Prostate gland (tissue), 2 donors: ENCODE measurements around the gene ZNF513. TPM values are rescaled to one million over a fixed set of nuclear protein-coding genes. Genes with fewer than 3 reads are reported as not detected.

Experiments
- DNase-seq: peaks from one replicate; pipeline ENCODE4 v3.0.0-alpha.2; 2019; ENCODE audit warnings: low spot score
- H3K27ac ChIP-seq, 2 donors: fragments of 200-600 bp; sonication (generic); 2 replicates each; pipeline ENCODE4 v1.5.1; 2017 to 2019
- H3K27me3 ChIP-seq: fragments of 200-600 bp; sonication (generic); replicated peaks from 2 replicates; pipeline ENCODE4 v1.5.1; 2019; ENCODE audit not compliant: insufficient read depth
- H3K36me3 ChIP-seq, 2 donors: fragments of 200-600 bp; sonication (generic); 1 replicate in 1 of 2; 2 replicates in 1 of 2; pipeline versions ENCODE4 v1.5.1 to v1.8.1; 2017 to 2019
- H3K4me1 ChIP-seq: fragments of 200-600 bp; sonication (generic); replicated peaks from 2 replicates; pipeline ENCODE4 v1.5.1; 2019
- H3K4me3 ChIP-seq, 2 donors: fragments of 200-600 bp; sonication (generic); 2 replicates each; pipeline ENCODE4 v1.5.1; 2017 to 2019
- H3K9me3 ChIP-seq: fragments of 200-600 bp; sonication (generic); 2 replicates; pipeline ENCODE4 v1.5.1; 2017
- POLR2A ChIP-seq: fragments of 450-650 bp; IDR thresholded peaks from one replicate; pipeline ENCODE4 v1.6.1; 2016; ENCODE audit warnings: antibody characterized with exemption, mild to moderate bottlenecking
- POLR2AphosphoS5 ChIP-seq: sonication (generic); formaldehyde crosslinking; IDR thresholded peaks from one replicate; pipeline ENCODE4 v1.6.1; 2017; ENCODE audit warnings: antibody characterized with exemption
- WGBS: methylation state at CpG from one replicate; pipeline ENCODE4 v1.1.5; 2018; 5-methylcytosine and 5-hydroxymethylcytosine counted together
- intact Hi-C: fragments of 100-400 bp; cut with DNase I; formaldehyde crosslinking; loops from one replicate; pipeline ENCODE4 v1.14.2; 2022
- total RNA-seq, 2 donors: library from RNA; depleted of rRNA; stranded (reverse); fragments of >200 nt; gene quantifications; one replicate each; pipeline ENCODE4 v1.1.0, GENCODE V29; 2016
- TF ChIP-seq, protein P1 (sequence below), 4 experiments: fragments of 200-600 bp in 2 of 4; fragments of 450-650 bp in 2 of 4; sonication (generic) in 2 of 4; IDR thresholded peaks; 1 replicate in 3 of 4; 2 replicates in 1 of 4; pipeline ENCODE4 v1.5.1; 2016 to 2019; ENCODE audit warnings: antibody characterized with exemption in 4 of 4, mild to moderate bottlenecking in 2 of 4, moderate library complexity in 2 of 4

ZNF513 gene
- total RNA-seq, 2 donors from 2014 or later: 9.0 to 22.0 TPM

DNA sequence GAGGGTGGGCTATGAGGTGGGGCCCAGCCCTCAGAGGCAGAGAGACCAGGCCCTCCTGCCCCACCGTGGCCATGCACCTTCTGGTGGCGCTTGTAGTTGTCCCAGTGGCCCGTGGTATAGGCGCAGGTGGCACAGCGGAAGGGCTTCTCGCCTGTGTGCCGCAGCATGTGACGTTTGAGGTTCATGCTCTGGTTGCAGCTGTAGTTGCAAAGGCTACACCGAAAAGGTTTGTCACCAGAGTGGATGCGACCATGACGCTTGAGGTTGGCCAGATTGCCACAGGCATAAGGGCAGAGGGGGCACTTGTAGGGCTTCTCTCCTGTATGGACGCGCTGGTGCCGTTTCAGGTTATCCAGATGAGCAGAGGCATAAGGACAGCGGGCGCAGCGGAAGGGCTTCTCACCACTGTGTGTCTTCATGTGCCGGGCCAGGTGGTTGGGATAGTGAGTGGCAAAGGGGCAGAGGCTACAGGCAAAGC is 2.9 kb downstream of the ZNF513 start:
- intact Hi-C loops: loop anchor here (10.0 kb wide), 1 partner anchor 163 kb away; the partner anchor contains the start of genes ATRAID, CAD and SLC5A6
- Histone ChIP-seq H3K27me3 (no peaks in the 10 kb centered on the region), H3K27ac (no peak overlapping the region), H3K9me3 (no peaks in the 10 kb centered on the region), H3K36me3 (peaks cover 13 to 20% of the 10 kb centered on the region in 2 donors), H3K4me1 (peaks cover 9% of the 10 kb centered on the region), H3K4me3 (no peak overlapping the region)
- 85% methylated on average over 18 of the region's 18 CpGs for WGBS
- no peak for DNase-seq
- TF ChIP-seq, protein P1, sequence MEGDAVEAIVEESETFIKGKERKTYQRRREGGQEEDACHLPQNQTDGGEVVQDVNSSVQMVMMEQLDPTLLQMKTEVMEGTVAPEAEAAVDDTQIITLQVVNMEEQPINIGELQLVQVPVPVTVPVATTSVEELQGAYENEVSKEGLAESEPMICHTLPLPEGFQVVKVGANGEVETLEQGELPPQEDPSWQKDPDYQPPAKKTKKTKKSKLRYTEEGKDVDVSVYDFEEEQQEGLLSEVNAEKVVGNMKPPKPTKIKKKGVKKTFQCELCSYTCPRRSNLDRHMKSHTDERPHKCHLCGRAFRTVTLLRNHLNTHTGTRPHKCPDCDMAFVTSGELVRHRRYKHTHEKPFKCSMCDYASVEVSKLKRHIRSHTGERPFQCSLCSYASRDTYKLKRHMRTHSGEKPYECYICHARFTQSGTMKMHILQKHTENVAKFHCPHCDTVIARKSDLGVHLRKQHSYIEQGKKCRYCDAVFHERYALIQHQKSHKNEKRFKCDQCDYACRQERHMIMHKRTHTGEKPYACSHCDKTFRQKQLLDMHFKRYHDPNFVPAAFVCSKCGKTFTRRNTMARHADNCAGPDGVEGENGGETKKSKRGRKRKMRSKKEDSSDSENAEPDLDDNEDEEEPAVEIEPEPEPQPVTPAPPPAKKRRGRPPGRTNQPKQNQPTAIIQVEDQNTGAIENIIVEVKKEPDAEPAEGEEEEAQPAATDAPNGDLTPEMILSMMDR (IDR thresholded peaks at IDR 0.05): no peak
- TF ChIP-seq POLR2A (no peak), POLR2AphosphoS5 (no peak)

DNA sequence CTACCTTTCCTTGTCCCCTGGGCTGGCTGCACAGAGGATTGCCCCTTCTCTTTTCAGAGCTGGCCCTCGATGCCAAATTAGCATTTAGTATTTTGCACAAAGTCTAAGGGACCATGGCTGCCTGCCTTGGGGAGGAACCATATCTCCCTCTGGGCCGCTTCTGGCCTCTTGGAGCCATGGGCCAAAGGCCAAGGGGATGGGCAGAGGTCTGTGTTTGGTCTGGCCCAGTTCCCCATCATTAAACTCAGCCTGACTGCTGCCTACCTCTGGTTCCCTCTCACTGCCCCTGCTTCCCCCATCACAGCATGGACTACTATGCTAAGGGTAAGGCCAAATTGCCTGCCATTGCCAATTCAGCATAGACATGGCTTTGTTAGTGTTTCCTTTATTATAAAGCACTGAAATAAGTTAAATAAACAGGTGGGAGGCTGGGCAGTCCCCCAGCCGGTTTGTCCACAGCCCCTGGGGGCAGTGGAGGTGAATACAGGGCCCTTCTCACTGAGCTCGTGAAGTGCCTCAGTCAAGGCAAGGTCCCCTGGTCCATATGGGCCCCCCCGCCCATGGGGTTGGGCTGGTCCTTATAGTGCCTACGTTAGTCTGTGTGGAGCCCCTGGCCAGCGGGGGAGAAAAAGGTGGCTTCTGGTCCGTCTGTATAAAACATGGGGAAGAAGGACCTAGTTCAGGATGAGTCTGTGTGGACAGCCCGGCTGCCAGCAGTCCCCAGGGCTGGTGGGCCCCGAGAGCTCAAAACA is 3.5 kb downstream of the ZNF513 start:
- H3K27me3 ChIP-seq: no peaks in the 10 kb centered on the region
- H3K4me3 ChIP-seq: no peak overlapping the region
- H3K36me3 ChIP-seq: peaks cover 13 to 20% of the 10 kb centered on the region in 2 donors
- H3K9me3 ChIP-seq: no peaks in the 10 kb centered on the region
- intact Hi-C loops: loop anchor here (10.0 kb wide), 1 partner anchor 162 kb away; the partner anchor contains the start of genes ATRAID, CAD and SLC5A6
- no peak for DNase-seq
- TF ChIP-seq, protein P1 (IDR thresholded peaks at IDR 0.05): no peak
- TF ChIP-seq POLR2AphosphoS5 (no peak), POLR2A (no peak)
- no peak overlapping the region for H3K27ac ChIP-seq
- H3K4me1 ChIP-seq: peaks cover 13% of the 10 kb centered on the region
- 59% methylated on average over 10 of the region's 10 CpGs for WGBS

DNA sequence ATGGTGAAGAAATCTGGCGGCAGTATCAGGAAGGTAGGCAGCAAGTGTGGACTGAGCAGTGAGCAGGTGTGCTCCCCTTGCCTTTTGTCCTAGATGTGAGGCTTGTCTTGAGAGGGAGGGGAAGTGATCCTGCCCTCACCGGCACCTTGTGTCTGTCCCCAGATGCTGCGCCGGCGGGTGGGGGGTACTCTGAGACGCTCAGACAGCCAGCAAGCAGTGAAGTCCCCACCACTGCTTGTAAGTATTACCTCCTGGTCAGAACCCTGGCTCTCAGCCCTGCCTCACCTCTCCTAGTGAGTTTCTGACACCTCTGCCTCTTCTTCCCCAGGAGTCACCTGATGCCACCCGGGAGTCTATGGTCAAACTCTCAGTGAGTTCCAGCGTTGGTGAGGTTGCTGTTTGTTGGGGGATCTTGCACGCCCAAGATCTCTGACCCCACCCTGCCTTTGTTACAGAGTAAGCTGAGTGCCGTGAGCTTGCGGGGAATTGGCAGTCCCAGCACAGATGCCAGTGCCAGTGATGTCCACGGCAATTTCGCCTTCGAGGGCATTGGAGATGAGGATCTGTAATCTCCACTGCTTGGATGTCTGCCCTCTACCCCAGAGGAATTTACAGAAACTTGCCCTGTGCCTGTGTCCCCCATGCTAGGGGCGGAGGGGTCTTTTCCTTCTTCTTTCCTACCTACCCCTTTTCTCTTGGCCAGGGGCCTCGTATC is 4.2 kb downstream of the ZNF513 start:
- Histone ChIP-seq H3K9me3 (no peaks in the 10 kb centered on the region), H3K27ac (no peak overlapping the region), H3K36me3 (peaks cover 13 to 20% of the 10 kb centered on the region in 2 donors), H3K27me3 (no peaks in the 10 kb centered on the region), H3K4me3 (no peak overlapping the region), H3K4me1 (peaks cover 14% of the 10 kb centered on the region)
- intact Hi-C loops: loop anchor here (10.0 kb wide), 1 partner anchor 162 kb away; the partner anchor contains the start of genes ATRAID, CAD and SLC5A6
- no peak for DNase-seq
- WGBS: 85% methylated on average over 16 of the region's 16 CpGs
- TF ChIP-seq POLR2AphosphoS5: no peak

DNA sequence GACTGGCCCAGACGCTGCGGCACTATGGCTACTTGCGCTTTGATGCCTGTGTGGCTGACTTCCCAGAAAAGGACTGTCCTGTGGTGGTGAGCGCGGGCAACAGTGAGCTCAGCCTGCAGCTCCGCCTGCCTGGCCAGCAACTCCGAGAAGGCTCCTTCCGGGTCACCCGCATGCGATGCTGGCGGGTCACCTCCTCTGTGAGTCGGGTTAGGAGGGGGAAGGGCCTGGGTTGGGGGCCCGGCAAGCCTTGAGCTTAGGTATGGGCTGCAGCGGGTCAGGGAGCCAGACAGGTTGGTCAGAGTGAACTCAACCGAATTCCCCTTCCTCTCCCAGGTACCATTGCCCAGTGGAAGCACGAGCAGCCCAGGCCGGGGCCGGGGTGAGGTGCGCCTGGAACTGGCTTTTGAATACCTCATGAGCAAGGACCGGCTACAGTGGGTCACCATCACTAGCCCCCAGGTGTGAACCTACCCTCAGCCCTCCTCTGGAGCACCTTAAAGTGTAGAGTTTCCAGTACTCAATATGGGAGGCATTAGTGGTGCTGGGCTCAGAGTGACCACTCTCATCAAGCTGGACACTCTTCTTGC is 4.9 kb downstream of the ZNF513 start:
- 86% methylated on average over 18 of the region's 20 CpGs for WGBS
- H3K4me1 ChIP-seq: peaks cover 14% of the 10 kb centered on the region
- no peaks in the 10 kb centered on the region for H3K27me3 ChIP-seq
- no peak for DNase-seq
- H3K9me3 ChIP-seq: no peaks in the 10 kb centered on the region
- no peak overlapping the region for H3K27ac ChIP-seq
- TF ChIP-seq POLR2AphosphoS5 (no peak), POLR2A (no peak)
- TF ChIP-seq, protein P1 (IDR thresholded peaks at IDR 0.05): no peak
- H3K4me3 ChIP-seq: no peak overlapping the region
- intact Hi-C loops: loop anchor here (10.0 kb wide), 1 partner anchor 161 kb away; the partner anchor contains the start of genes ATRAID, CAD and SLC5A6
- H3K36me3 ChIP-seq: peaks cover 13 to 20% of the 10 kb centered on the region in 2 donors

DNA sequence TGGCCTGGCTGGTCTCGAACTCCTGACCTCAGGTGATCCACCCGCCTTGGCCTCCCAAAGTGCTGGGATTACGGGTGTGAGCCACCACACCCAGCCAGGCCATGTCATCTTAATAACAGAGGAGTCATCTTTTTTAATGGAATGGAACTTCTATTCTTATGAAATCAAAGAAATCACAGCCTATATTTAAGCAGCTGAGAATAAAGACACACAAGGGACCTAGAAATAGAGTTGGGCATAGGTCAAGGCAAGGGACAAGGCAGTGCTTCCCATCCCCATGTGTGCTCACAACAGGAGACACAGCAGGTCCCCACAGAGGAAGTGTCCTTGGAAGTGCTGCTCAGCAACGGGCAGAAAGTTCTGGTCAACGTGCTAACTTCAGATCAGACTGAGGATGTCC is 7.0 kb downstream of the ZNF513 start:
- no peak overlapping the region for H3K4me3 ChIP-seq
- H3K9me3 ChIP-seq: no peaks in the 10 kb centered on the region
- no peaks in the 10 kb centered on the region for H3K27me3 ChIP-seq
- TF ChIP-seq POLR2A (no peak), POLR2AphosphoS5 (no peak)
- TF ChIP-seq, protein P1 (IDR thresholded peaks at IDR 0.05): no peak
- H3K27ac ChIP-seq: no peak overlapping the region
- intact Hi-C loops: loop anchor here (10.0 kb wide), 1 partner anchor 159 kb away; the partner anchor contains the start of genes ATRAID, CAD and SLC5A6
- peaks cover 18% of the 10 kb centered on the region for H3K4me1 ChIP-seq
- WGBS: 83% methylated on average over 5 of the region's 5 CpGs
- DNase-seq: no peak
- H3K36me3 ChIP-seq: peaks cover 13 to 20% of the 10 kb centered on the region in 2 donors
